GM23338 (cell line): ENCODE data around the gene BRCC3. TPM values are rescaled to one million over a fixed set of nuclear protein-coding genes. Genes with fewer than 3 reads are reported as not detected.

Experiments used
- ATAC-seq: fragments of 200-7000 bp; cut with Tn5 transposase; 3 replicates; pipeline ENCODE4 v1.9.1; 2020
- DNase-seq: peaks from one replicate; pipeline ENCODE4 v3.0.0-alpha.2; 2015; ENCODE audit warnings: low spot score
- H2AFZ ChIP-seq: fragments of 200-600 bp; sonication (generic); 2 replicates; pipeline ENCODE4 v1.8.0; 2016; ENCODE audit warnings: antibody characterized with exemption, mild to moderate bottlenecking, moderate library complexity
- H3F3A ChIP-seq: fragments of 200-600 bp; sonication (generic); replicated peaks from 2 replicates; pipeline ENCODE4 v1.8.0; 2017; ENCODE audit warnings: antibody characterized with exemption, mixed run types, low read depth
- H3K27ac ChIP-seq: fragments of 200-600 bp; sonication (generic); 2 replicates; pipeline ENCODE4 v1.6.1; 2016; ENCODE audit warnings: low read depth
- H3K27me3 ChIP-seq: fragments of 200-600 bp; sonication (generic); 2 replicates; pipeline ENCODE4 v1.8.0; 2016; ENCODE audit warnings: mild to moderate bottlenecking, mixed run types, moderate library complexity; ENCODE audit not compliant: insufficient read depth
- H3K36me3 ChIP-seq: fragments of 200-600 bp; sonication (generic); 2 replicates; pipeline ENCODE4 v1.8.0; 2016; ENCODE audit warnings: mild to moderate bottlenecking; ENCODE audit not compliant: insufficient read depth
- H3K4me1 ChIP-seq: fragments of 200-600 bp; sonication (generic); 2 replicates; pipeline ENCODE4 v1.8.0; 2016; ENCODE audit warnings: mild to moderate bottlenecking, moderate library complexity; ENCODE audit not compliant: insufficient read depth
- H3K4me2 ChIP-seq: fragments of 200-600 bp; sonication (generic); 2 replicates; pipeline ENCODE4 v1.7.1; 2017; ENCODE audit warnings: mixed run types
- H3K4me3 ChIP-seq: fragments of 200-600 bp; sonication (generic); 2 replicates; pipeline ENCODE4 v1.6.1; 2016; ENCODE audit warnings: mixed run types
- H3K79me2 ChIP-seq: fragments of 200-600 bp; sonication (generic); replicated peaks from 2 replicates; pipeline ENCODE4 v1.8.0; 2017; ENCODE audit warnings: mild to moderate bottlenecking; ENCODE audit not compliant: insufficient read depth
- H3K9me2 ChIP-seq: fragments of 200-600 bp; sonication (generic); 2 replicates; pipeline ENCODE4 v1.8.0; 2017; ENCODE audit not compliant: insufficient read depth
- H4K20me1 ChIP-seq: fragments of 200-600 bp; sonication (generic); replicated peaks from 2 replicates; pipeline ENCODE4 v1.8.0; 2017; ENCODE audit warnings: mild to moderate bottlenecking; ENCODE audit not compliant: insufficient read depth
- H3K27ac Mint-ChIP-seq: 2 replicates; pipeline ENCODE4 v1.8.0; 2020; ENCODE audit warnings: inconsistent platforms, mild to moderate bottlenecking, moderate library complexity, mixed read lengths
- H3K27me3 Mint-ChIP-seq: 3 replicates; pipeline ENCODE4 v1.8.0; 2022; ENCODE audit warnings: low read depth, mild to moderate bottlenecking, moderate library complexity, mixed read lengths, inconsistent platforms; ENCODE audit not compliant: insufficient read depth, poor library complexity
- H3K36me3 Mint-ChIP-seq: 3 replicates; pipeline ENCODE4 v1.8.0; 2021; ENCODE audit warnings: low read depth, mild to moderate bottlenecking, inconsistent platforms, moderate library complexity, mixed read lengths
- H3K4me1 Mint-ChIP-seq: 3 replicates; pipeline ENCODE4 v1.8.0; 2020; ENCODE audit warnings: mild to moderate bottlenecking, inconsistent platforms, mixed read lengths
- H3K4me3 Mint-ChIP-seq: 3 replicates; pipeline ENCODE4 v1.8.0; 2021; ENCODE audit warnings: moderate library complexity, mild to moderate bottlenecking, inconsistent platforms, mixed read lengths
- H3K9me3 Mint-ChIP-seq: 3 replicates; pipeline ENCODE4 v1.8.0; 2020; ENCODE audit warnings: moderate library complexity, mild to moderate bottlenecking, inconsistent platforms, mixed read lengths
- CREB1 ChIP-seq: fragments of 250-450 bp; sonication (Bioruptor Pico); IDR thresholded peaks from 2 replicates; pipeline ENCODE4 v1.5.0; 2020; ENCODE audit warnings: low read depth, mild to moderate bottlenecking, moderate library complexity
- EZH2 ChIP-seq: fragments of 200-600 bp; sonication (generic); IDR thresholded peaks from one replicate; pipeline ENCODE4 v1.8.0; 2017; ENCODE audit warnings: antibody characterized with exemption, mild to moderate bottlenecking, low read depth; ENCODE audit not compliant: unreplicated experiment
- JUNB ChIP-seq: IDR thresholded peaks from one replicate; pipeline ENCODE4 v1.6.1; 2016; ENCODE audit warnings: antibody characterized with exemption; ENCODE audit not compliant: unreplicated experiment
- NANOG ChIP-seq: IDR thresholded peaks from 2 replicates; pipeline ENCODE4 v1.6.1; 2016; ENCODE audit warnings: antibody characterized with exemption, borderline replicate concordance
- POLR2AphosphoS5 ChIP-seq: IDR thresholded peaks from 2 replicates; pipeline ENCODE4 v1.6.1; 2016; ENCODE audit warnings: antibody characterized with exemption, low read depth
- STAT1 ChIP-seq: IDR thresholded peaks from one replicate; pipeline ENCODE4 v1.6.1; 2016; ENCODE audit warnings: antibody characterized with exemption; ENCODE audit not compliant: unreplicated experiment
- long read RNA-seq: library from polyadenylated mRNA; unstranded; transcript quantifications from one replicate; pipeline ENCODE4 v2.0.0, GENCODE V29; 2020; ENCODE audit not compliant: unreplicated experiment
- polyA plus RNA-seq: library from polyadenylated mRNA; unstranded; fragments of >200 nt; fragmentation: Nextera tagmentation; extraction: Ambion mirVana; gene quantifications from 2 replicates; pipeline ENCODE4 v1.2.1, GENCODE V29; 2016
- total RNA-seq: library from RNA; depleted of rRNA; stranded (reverse); fragments of >200 nt; shearing (Covaris generic); gene quantifications from 2 replicates; pipeline ENCODE4 v1.2.3, GENCODE V29; 2014; rRNA removed
- TF ChIP-seq, protein P1 (sequence below): fragments of 250-450 bp; sonication (Bioruptor Pico); IDR thresholded peaks from 2 replicates; pipeline ENCODE4 v1.5.0; 2020; ENCODE audit warnings: mild to moderate bottlenecking, moderate library complexity
- TF ChIP-seq, protein P2 (sequence below): IDR thresholded peaks from 2 replicates; pipeline ENCODE4 v1.6.1; 2016; ENCODE audit warnings: antibody characterized with exemption
- TF ChIP-seq, protein P3 (sequence below), 2 experiments: fragments of 200-600 bp in 1 of 2; sonication (generic) in 1 of 2; conservative IDR thresholded peaks; 2 replicates each; pipeline versions ENCODE4 v1.5.1 to v1.6.1; 2016 to 2017; ENCODE audit warnings: antibody characterized with exemption in 2 of 2, low read depth in 2 of 2, mild to moderate bottlenecking in 2 of 2, moderate library complexity in 1 of 2

BRCC3 gene
- total RNA-seq, result 14.1 and 18.4 TPM in 2 replicates
- polyA plus RNA-seq, result 19.9 and 26.7 TPM in 2 replicates
- long read RNA-seq, transcript BRCC3-208 (10 exons, 2,694 nt), result major isoform, 13 of 22 reads
- long read RNA-seq, partial matches to known transcripts, result 1 of 22 reads
- long read RNA-seq, other reads (novel, unspliced or antisense), result 7 of 22 reads

DNA sequence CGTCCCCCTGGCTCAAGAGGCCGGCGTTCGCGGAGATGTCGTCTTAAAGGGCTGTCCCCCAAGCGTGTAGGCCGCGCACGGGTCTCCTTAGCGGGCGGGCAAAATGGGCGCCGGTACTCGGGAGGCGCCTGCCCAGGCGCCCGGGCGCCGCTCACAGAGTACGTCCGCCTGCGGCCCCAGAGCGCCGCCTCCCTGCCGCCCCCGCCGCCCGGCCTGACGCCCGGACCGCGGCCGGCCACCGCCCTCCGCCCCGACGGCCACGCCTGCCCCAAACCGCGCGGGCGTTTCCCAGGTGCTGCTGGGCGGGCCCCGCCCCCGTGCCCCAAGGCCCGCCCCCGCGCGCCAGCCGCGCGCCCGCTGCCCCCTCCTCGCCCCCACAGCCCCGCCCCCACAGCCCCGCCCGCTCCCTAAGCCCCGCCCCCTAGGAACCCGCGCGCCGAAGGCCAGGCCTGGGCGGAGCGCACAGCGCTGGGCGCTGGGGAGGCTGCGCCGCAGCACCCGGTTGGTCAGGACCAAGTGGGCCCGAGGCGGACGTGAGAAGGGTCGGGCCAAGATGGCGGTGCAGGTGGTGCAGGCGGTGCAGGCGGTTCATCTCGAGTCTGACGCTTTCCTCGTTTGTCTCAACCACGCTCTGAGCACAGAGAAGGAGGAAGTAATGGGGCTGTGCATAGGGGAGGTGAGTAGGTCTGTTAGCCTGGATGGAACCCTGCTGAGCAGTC is at the start of gene BRCC3, which contains the start of the genes CMC4 and MTCP1:
Gene BRCC3 (plus strand): TSS at position 534 of the 719 bp plus-strand sequence. CDS start 20 bp downstream, at position 554.
Gene CMC4 (minus strand): TSS at position 162 of the 719 bp plus-strand sequence. CDS start 7,113 bp downstream, outside the sequence.
Gene MTCP1 (minus strand): TSS at position 162 of the 719 bp plus-strand sequence. CDS start 5,126 bp downstream, outside the sequence.
- no peaks in the 10 kb centered on the region for H3K36me3 ChIP-seq
- Mint-ChIP-seq H3K27ac (peak within 1 kb of the TSS; percentile 94), H3K4me1 (no peaks in the 10 kb centered on the region; the same call in 1 of the 3 replicates), H3K9me3 (no peaks in the 10 kb centered on the region), H3K36me3 (peaks cover 21% of the 10 kb centered on the region; the same call in 2 of the 3 replicates), H3K27me3 (no peaks in the 10 kb centered on the region), H3K4me3 (peak within 1 kb of the TSS; percentile 94)
- peak within 1 kb of the TSS; percentile 96 for H2AFZ ChIP-seq
- no peaks in the 10 kb centered on the region for H3K27me3 ChIP-seq
- peak within 1 kb of the TSS; percentile 84 for H3K4me2 ChIP-seq
- H3K4me3 ChIP-seq, result peak within 1 kb of the TSS; percentile 87
- peak within 1 kb of the TSS; percentile 86 for H3K27ac ChIP-seq
- H3K9me2 ChIP-seq, result no peaks in the 10 kb centered on the region
- DNase-seq (peak; percentile 77), ATAC-seq (peak; percentile 95)
- H3F3A ChIP-seq, result no peaks in the 10 kb centered on the region
- no peaks in the 10 kb centered on the region; the same call in 1 of the 2 replicates for H3K4me1 ChIP-seq
- H3K79me2 ChIP-seq, result peaks cover 19% of the 10 kb centered on the region
- TF ChIP-seq NANOG, result no peak
- TF ChIP-seq, protein P1, sequence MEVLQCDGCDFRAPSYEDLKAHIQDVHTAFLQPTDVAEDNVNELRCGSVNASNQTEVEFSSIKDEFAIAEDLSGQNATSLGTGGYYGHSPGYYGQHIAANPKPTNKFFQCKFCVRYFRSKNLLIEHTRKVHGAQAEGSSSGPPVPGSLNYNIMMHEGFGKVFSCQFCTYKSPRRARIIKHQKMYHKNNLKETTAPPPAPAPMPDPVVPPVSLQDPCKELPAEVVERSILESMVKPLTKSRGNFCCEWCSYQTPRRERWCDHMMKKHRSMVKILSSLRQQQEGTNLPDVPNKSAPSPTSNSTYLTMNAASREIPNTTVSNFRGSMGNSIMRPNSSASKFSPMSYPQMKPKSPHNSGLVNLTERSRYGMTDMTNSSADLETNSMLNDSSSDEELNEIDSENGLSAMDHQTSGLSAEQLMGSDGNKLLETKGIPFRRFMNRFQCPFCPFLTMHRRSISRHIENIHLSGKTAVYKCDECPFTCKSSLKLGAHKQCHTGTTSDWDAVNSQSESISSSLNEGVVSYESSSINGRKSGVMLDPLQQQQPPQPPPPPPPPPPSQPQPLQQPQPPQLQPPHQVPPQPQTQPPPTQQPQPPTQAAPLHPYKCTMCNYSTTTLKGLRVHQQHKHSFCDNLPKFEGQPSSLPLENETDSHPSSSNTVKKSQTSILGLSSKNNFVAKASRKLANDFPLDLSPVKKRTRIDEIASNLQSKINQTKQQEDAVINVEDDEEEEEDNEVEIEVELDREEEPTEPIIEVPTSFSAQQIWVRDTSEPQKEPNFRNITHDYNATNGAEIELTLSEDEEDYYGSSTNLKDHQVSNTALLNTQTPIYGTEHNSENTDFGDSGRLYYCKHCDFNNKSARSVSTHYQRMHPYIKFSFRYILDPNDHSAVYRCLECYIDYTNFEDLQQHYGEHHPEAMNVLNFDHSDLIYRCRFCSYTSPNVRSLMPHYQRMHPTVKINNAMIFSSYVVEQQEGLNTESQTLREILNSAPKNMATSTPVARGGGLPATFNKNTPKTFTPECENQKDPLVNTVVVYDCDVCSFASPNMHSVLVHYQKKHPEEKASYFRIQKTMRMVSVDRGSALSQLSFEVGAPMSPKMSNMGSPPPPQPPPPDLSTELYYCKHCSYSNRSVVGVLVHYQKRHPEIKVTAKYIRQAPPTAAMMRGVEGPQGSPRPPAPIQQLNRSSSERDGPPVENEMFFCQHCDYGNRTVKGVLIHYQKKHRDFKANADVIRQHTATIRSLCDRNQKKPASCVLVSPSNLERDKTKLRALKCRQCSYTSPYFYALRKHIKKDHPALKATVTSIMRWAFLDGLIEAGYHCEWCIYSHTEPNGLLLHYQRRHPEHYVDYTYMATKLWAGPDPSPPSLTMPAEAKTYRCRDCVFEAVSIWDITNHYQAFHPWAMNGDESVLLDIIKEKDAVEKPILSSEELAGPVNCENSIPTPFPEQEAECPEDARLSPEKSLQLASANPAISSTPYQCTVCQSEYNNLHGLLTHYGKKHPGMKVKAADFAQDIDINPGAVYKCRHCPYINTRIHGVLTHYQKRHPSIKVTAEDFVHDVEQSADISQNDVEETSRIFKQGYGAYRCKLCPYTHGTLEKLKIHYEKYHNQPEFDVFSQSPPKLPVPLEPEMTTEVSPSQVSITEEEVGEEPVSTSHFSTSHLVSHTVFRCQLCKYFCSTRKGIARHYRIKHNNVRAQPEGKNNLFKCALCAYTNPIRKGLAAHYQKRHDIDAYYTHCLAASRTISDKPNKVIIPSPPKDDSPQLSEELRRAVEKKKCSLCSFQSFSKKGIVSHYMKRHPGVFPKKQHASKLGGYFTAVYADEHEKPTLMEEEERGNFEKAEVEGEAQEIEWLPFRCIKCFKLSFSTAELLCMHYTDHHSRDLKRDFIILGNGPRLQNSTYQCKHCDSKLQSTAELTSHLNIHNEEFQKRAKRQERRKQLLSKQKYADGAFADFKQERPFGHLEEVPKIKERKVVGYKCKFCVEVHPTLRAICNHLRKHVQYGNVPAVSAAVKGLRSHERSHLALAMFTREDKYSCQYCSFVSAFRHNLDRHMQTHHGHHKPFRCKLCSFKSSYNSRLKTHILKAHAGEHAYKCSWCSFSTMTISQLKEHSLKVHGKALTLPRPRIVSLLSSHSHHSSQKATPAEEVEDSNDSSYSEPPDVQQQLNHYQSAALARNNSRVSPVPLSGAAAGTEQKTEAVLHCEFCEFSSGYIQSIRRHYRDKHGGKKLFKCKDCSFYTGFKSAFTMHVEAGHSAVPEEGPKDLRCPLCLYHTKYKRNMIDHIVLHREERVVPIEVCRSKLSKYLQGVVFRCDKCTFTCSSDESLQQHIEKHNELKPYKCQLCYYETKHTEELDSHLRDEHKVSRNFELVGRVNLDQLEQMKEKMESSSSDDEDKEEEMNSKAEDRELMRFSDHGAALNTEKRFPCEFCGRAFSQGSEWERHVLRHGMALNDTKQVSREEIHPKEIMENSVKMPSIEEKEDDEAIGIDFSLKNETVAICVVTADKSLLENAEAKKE, result no peak
- TF ChIP-seq POLR2AphosphoS5, result peak; percentile 89
- no peak for TF ChIP-seq CREB1
- TF ChIP-seq, protein P2, sequence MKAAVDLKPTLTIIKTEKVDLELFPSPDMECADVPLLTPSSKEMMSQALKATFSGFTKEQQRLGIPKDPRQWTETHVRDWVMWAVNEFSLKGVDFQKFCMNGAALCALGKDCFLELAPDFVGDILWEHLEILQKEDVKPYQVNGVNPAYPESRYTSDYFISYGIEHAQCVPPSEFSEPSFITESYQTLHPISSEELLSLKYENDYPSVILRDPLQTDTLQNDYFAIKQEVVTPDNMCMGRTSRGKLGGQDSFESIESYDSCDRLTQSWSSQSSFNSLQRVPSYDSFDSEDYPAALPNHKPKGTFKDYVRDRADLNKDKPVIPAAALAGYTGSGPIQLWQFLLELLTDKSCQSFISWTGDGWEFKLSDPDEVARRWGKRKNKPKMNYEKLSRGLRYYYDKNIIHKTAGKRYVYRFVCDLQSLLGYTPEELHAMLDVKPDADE, result no peak
- TF ChIP-seq, protein P3, sequence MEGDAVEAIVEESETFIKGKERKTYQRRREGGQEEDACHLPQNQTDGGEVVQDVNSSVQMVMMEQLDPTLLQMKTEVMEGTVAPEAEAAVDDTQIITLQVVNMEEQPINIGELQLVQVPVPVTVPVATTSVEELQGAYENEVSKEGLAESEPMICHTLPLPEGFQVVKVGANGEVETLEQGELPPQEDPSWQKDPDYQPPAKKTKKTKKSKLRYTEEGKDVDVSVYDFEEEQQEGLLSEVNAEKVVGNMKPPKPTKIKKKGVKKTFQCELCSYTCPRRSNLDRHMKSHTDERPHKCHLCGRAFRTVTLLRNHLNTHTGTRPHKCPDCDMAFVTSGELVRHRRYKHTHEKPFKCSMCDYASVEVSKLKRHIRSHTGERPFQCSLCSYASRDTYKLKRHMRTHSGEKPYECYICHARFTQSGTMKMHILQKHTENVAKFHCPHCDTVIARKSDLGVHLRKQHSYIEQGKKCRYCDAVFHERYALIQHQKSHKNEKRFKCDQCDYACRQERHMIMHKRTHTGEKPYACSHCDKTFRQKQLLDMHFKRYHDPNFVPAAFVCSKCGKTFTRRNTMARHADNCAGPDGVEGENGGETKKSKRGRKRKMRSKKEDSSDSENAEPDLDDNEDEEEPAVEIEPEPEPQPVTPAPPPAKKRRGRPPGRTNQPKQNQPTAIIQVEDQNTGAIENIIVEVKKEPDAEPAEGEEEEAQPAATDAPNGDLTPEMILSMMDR (conservative IDR thresholded peaks at IDR 0.05; ENCODE audit: low read depth in 2 of 2), result no peak
- no peak for TF ChIP-seq EZH2
- TF ChIP-seq STAT1, result no peak
- TF ChIP-seq JUNB, result no peak
- H4K20me1 ChIP-seq, result no peaks in the 10 kb centered on the region
